Psoas muscle (tissue), 8 donors: ENCODE measurements around the gene CENPP. TPM values are rescaled to one million over a fixed set of nuclear protein-coding genes. Genes with fewer than 3 reads are reported as not detected.

Experiments
- ATAC-seq, 4 donors: fragments of 200-7000 bp; cut with Tn5 transposase; one replicate each; pipeline ENCODE4 v1.9.1; 2020; ENCODE audit warnings: moderate library complexity in 3 of 4, mild to moderate bottlenecking in 2 of 4
- DNase-seq, 2 donors: peaks; one replicate each; pipeline ENCODE4 v3.0.0-alpha.2; 2020
- H3K27ac ChIP-seq: fragments of 200-600 bp; one replicate; pipeline ENCODE4 v1.8.0; 2022
- H3K27me3 ChIP-seq, 3 donors: fragments of 200-600 bp in 1 of 3; one replicate each; pipeline versions ENCODE4 v1.6.1 to v1.8.0; 2013 to 2022; ENCODE audit warnings: low read length in 2 of 3, mild to moderate bottlenecking in 2 of 3, moderate library complexity in 1 of 3; ENCODE audit not compliant: insufficient read depth in 3 of 3
- H3K36me3 ChIP-seq, 2 donors: fragments of 200-600 bp in 1 of 2; one replicate each; pipeline versions ENCODE4 v1.6.1 to v1.8.0; 2013 to 2022; ENCODE audit warnings: low read depth in 1 of 2, mild to moderate bottlenecking in 1 of 2, moderate library complexity in 1 of 2; ENCODE audit not compliant: insufficient read depth in 1 of 2
- H3K4me1 ChIP-seq: fragments of 200-600 bp; one replicate; pipeline ENCODE4 v1.8.0; 2022
- H3K4me3 ChIP-seq: fragments of 200-600 bp; one replicate; pipeline ENCODE4 v1.8.0; 2022; ENCODE audit warnings: mild to moderate bottlenecking
- H3K9me3 ChIP-seq: fragments of 200-600 bp; one replicate; pipeline ENCODE4 v1.8.0; 2022
- WGBS, 3 donors: extraction: QIAGEN DNeasy Blood & Tissue Kit; methylation state at CpG; one replicate each; pipeline versions ENCODE4 v1.1.6 to v1.1.7; 2013; 5-methylcytosine and 5-hydroxymethylcytosine counted together
- intact Hi-C, 2 donors: fragments of 100-400 bp; cut with DNase I; formaldehyde crosslinking; loops; one replicate each; pipeline versions ENCODE4 v1.11.0 to v1.14.2; 2022
- polyA plus RNA-seq, 3 donors: library from polyadenylated mRNA; stranded (reverse); fragments of 200-250 nt; gene quantifications; one replicate each; pipeline ENCODE4 v1.2.3, GENCODE V29; 2013
- total RNA-seq, 4 donors: library from RNA; stranded (reverse); fragmentation: NEBNext Ultra II Directional in 2 of 4; extraction: Animal tissue kit (Norgen Biotek cat#: 25700) in 2 of 4; gene quantifications; one replicate each; pipeline versions ENCODE4 v1.2.1 to v1.2.4, GENCODE V29; 2021 to 2023
- TF ChIP-seq, protein P1 (sequence below): fragments of 200-600 bp; IDR thresholded peaks from one replicate; pipeline ENCODE4 v1.8.0; 2022; ENCODE audit warnings: antibody characterized with exemption
- donor health status: healthy with polysubstance abuse.
- donor health status: DM: no; HTN: no; CAD: no; lungs with moderate emphysema.
- donor health status: Bipolar disorder and iron deficiency.
- donor health status: healthy.
- donor health status: DM: yes; HTN: yes; CAD: no.
- donor health status: DM: no; HTN: no; CAD: no.
- donor health status: DM: no; HTN: no; CAD: no.
- donor health status: DM: yes; HTN: yes; CAD: no.

CENPP gene
- total and polyA plus RNA-seq, 7 donors: 1.8 to 15.7 (median 6.4) TPM

DNA sequence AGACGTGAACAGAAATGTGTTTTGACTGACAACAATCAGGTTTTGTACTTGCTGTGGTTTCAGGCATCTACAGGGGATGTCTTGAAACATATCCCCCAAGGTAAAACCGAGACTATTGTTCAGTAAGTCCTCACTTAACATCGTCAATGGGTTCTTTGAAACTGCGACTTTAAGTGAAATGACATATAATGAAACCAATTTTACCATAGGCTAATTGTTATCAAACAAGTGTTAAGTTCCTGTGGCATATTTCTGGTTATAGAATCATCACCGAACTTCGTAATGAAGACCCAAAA lies 114.9 kb downstream of the CENPP start:
- H3K4me3 ChIP-seq: no peak overlapping the region
- DNase-seq (no peak), ATAC-seq (no peak)
- peaks cover 8% of the 10 kb centered on the region for H3K4me1 ChIP-seq
- no peak overlapping the region for H3K27ac ChIP-seq
- intact Hi-C loops: loop anchor here in 1 of 2 donors (5.0 kb wide), 1 partner anchor 98 kb away; no protein-coding TSS in a partner anchor
- H3K27me3 ChIP-seq: no peaks in the 10 kb centered on the region
- no peaks in the 10 kb centered on the region for H3K36me3 ChIP-seq
- TF ChIP-seq, protein P1, sequence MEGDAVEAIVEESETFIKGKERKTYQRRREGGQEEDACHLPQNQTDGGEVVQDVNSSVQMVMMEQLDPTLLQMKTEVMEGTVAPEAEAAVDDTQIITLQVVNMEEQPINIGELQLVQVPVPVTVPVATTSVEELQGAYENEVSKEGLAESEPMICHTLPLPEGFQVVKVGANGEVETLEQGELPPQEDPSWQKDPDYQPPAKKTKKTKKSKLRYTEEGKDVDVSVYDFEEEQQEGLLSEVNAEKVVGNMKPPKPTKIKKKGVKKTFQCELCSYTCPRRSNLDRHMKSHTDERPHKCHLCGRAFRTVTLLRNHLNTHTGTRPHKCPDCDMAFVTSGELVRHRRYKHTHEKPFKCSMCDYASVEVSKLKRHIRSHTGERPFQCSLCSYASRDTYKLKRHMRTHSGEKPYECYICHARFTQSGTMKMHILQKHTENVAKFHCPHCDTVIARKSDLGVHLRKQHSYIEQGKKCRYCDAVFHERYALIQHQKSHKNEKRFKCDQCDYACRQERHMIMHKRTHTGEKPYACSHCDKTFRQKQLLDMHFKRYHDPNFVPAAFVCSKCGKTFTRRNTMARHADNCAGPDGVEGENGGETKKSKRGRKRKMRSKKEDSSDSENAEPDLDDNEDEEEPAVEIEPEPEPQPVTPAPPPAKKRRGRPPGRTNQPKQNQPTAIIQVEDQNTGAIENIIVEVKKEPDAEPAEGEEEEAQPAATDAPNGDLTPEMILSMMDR: no peak
- H3K9me3 ChIP-seq: no peaks in the 10 kb centered on the region
- 91 to 94% (median 92%) methylated on average over 6 of the region's 6 CpGs for WGBS, 3 donors

DNA sequence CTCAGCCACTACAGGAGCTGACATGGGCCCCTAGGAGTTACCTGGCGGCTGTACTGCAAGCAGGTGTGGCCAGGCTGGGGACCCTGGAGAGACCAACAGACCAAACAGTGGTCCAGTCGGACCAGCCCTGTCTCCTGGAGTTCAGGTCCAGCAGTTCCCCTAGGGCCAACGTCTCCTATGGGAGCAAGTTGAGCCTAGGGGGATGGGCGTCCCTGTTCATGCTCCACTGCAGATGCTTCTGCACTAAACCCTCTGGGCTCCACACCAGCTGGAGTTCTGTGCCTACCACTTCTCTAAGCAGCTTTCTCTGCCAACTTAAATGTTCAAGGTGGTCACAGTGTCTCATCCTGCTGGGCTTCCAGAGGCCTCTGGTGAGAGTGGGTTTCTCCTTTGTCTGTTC lies 119.1 kb downstream of the CENPP start:
- Histone ChIP-seq H3K4me1 (peaks cover 1% of the 10 kb centered on the region), H3K27ac (no peak overlapping the region), H3K27me3 (no peaks in the 10 kb centered on the region), H3K9me3 (no peaks in the 10 kb centered on the region), H3K36me3 (no peaks in the 10 kb centered on the region), H3K4me3 (no peak overlapping the region)
- 70 to 85% (median 83%) methylated on average over 4 of the region's 4 CpGs for WGBS, 3 donors
- no peak for DNase-seq
- no peak for ATAC-seq
- TF ChIP-seq, protein P1: no peak
- intact Hi-C loops: loop anchor here in 1 of 2 donors (5.0 kb wide), 1 partner anchor 103 kb away; no protein-coding TSS in a partner anchor

DNA sequence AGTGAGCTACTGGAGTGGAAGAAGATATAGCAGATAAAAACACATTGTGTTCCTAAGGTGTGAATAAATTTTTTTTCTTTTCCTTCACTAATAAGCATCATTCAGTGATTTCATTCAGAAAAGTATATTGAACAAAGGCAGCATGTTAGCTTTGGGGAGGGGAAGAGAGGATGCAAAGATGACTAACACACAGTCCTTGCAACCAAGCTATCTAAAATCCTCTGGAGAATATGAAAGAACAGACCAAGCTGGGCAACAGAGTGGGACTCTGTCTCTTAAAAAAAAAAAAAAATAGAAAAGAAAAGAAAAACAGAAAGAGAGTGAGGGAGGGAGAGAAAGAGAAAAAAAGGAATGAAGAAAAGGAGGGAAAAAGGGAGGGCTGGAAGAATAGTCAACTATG lies 120.8 kb downstream of the CENPP start:
- no peak for DNase-seq
- TF ChIP-seq, protein P1: no peak
- no peak overlapping the region for H3K4me3 ChIP-seq
- H3K27me3 ChIP-seq: no peaks in the 10 kb centered on the region
- intact Hi-C loops: no loop called here
- H3K4me1 ChIP-seq: no peaks in the 10 kb centered on the region
- ATAC-seq: no peak
- H3K36me3 ChIP-seq: no peaks in the 10 kb centered on the region
- no peak overlapping the region for H3K27ac ChIP-seq
- no peaks in the 10 kb centered on the region for H3K9me3 ChIP-seq

DNA sequence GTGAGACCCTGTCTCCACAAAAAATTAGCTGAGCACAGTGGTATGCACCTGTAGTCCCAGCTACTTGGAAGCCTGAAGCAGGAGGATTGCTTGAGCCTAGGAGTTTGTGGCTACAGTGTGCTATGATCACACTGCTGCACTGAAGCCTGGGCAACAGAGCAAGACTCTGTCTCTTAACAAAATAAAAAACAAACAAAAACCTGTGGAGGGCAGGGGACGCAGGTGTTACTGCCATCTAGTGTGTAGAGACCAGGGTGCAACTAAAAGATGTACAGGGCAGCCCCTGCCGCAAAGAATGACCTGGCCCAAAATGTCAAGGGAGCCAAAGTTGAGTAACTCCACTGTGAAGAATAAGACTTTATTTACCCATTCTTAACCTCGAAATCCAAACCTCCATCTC lies 129.5 kb downstream of the CENPP start:
- 86 to 93% (median 89%) methylated on average over 3 of the region's 3 CpGs for WGBS, 3 donors
- no peaks in the 10 kb centered on the region for H3K27me3 ChIP-seq

DNA sequence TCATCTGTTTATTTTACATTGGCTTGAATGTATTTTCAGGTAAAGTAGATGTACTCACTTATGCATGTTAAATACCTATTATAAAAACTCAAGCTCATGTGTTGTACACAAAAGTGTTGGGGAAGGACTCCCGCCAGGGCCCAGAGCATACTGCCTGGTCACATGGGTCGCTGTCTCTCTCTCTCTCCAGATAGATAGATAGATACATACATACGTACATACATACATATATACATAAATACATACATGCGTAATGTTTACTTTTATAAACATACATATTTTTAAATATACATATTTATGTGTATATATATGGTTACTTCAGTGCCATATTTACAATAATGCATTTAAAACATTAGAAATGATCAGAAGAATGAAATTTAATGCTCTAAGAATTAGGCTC lies 131.8 kb downstream of the CENPP start:
- DNase-seq (no peak), ATAC-seq (no peak)
- no peaks in the 10 kb centered on the region for H3K36me3 ChIP-seq
- no peak overlapping the region for H3K27ac ChIP-seq
- no peaks in the 10 kb centered on the region for H3K9me3 ChIP-seq
- H3K27me3 ChIP-seq: no peaks in the 10 kb centered on the region
- intact Hi-C loops: no loop called here
- WGBS, 3 donors: 98 to 99% (median 98%) methylated on average over 4 of the region's 4 CpGs
- H3K4me3 ChIP-seq: no peak overlapping the region
- H3K4me1 ChIP-seq: no peaks in the 10 kb centered on the region
- TF ChIP-seq, protein P1: no peak

More for the DNA sequence above, 129.5 kb downstream of the CENPP start:
- no peaks in the 10 kb centered on the region for H3K9me3 ChIP-seq
- DNase-seq (no peak), ATAC-seq (no peak)
- H3K27ac ChIP-seq: no peak overlapping the region
- no peak overlapping the region for H3K4me3 ChIP-seq
- H3K36me3 ChIP-seq: no peaks in the 10 kb centered on the region
- intact Hi-C loops: no loop called here
- TF ChIP-seq, protein P1: no peak
- H3K4me1 ChIP-seq: no peaks in the 10 kb centered on the region
